Tibial artery (tissue), 4 donors: ENCODE results near the gene PCIF1.
"Not testable (repeated sequence)": the region's sequence is repeated elsewhere in the genome, so short reads cannot be mapped to it uniquely, and the experiment has no call there.

Experiments
- DNase-seq, 2 donors: peaks; one replicate each; pipeline ENCODE4 v3.0.0-alpha.2; 2019
- H3K27ac ChIP-seq, 2 donors: fragments of 200-600 bp; sonication (generic) in 1 of 2; 1 replicate in 1 of 2; 2 replicates in 1 of 2; pipeline ENCODE4 v1.5.1; 2018 to 2019; ENCODE audit warnings: mild to moderate bottlenecking in 1 of 2
- H3K27me3 ChIP-seq, 2 donors: fragments of 200-600 bp; sonication (generic) in 1 of 2; one replicate each; pipeline versions ENCODE4 v1.5.1 to v1.6.0; 2016 to 2019
- H3K36me3 ChIP-seq, 3 donors: fragments of 200-600 bp; sonication (generic) in 2 of 3; one replicate each; pipeline ENCODE4 v1.5.1; 2016 to 2019; ENCODE audit warnings: mild to moderate bottlenecking in 2 of 3
- H3K4me1 ChIP-seq, 4 donors: fragments of 200-600 bp; sonication (generic) in 2 of 4; 1 replicate in 3 of 4; 2 replicates in 1 of 4; pipeline ENCODE4 v1.5.1; 2016 to 2019
- H3K4me3 ChIP-seq, 2 donors: fragments of 200-600 bp; sonication (generic) in 1 of 2; 1 replicate in 1 of 2; 2 replicates in 1 of 2; pipeline ENCODE4 v1.5.1; 2018 to 2019; ENCODE audit warnings: mild to moderate bottlenecking in 2 of 2
- H3K9me3 ChIP-seq, 3 donors: fragments of 200-600 bp; sonication (generic) in 1 of 3; one replicate each; pipeline ENCODE4 v1.5.1; 2016 to 2019
- intact Hi-C: fragments of 100-400 bp; cut with DNase I; formaldehyde crosslinking; loops from one replicate; pipeline ENCODE4 v1.15.0; 2023; ENCODE audit warnings: low total_unique reads
- TF ChIP-seq, protein P1 (sequence below), 2 experiments: fragments of 200-600 bp in 1 of 2; fragments of 450-650 bp in 1 of 2; IDR thresholded peaks; one replicate each; pipeline ENCODE4 v1.5.1; 2017 to 2019; ENCODE audit warnings: antibody characterized with exemption in 2 of 2, mild to moderate bottlenecking in 1 of 2, moderate library complexity in 1 of 2

PCIF1 gene

DNA sequence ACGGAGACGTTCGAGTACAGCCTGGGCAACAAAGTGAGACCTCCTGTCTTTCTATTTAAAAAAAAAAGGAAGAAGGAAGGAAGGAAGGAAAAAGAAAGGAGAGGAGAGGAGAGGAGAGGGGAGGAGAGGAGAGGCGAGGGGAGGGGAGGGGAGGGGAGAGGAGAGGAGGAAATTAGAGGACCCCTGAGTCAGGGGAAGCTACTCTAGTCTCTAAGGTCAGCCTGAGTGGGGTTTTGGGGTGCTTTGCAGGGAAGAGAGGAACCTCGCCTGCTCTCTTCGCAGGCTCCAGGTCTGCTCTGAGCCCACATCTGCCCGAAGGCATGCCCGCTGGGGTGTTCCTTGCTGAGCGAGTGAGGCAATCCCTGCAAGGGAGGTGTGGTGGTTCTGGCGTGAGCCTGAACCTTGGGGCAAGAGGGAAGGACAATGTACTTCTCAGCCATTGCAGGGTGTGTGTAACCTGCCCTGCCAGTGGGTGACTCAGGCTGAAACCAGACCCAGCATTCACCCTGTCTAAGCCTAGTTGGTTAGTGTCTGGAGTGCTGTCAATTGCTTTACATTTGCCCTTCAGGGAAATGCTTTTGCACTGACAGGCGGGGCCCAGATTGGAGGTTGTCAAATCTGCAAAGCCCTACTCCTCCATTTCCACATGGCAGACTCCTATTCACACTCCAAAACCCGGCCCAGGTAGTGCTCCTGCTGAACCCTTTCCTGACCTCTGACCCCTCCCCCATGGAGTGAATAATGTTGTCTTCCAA is 58.9 kb downstream of the PCIF1 start:
- no peaks in the 10 kb centered on the region for H3K4me1 ChIP-seq
- intact Hi-C loops = no loop called here
- DNase-seq = no peak
- H3K27me3 ChIP-seq = peaks cover 0 to 66% of the 10 kb centered on the region in 2 donors
- TF ChIP-seq, protein P1, sequence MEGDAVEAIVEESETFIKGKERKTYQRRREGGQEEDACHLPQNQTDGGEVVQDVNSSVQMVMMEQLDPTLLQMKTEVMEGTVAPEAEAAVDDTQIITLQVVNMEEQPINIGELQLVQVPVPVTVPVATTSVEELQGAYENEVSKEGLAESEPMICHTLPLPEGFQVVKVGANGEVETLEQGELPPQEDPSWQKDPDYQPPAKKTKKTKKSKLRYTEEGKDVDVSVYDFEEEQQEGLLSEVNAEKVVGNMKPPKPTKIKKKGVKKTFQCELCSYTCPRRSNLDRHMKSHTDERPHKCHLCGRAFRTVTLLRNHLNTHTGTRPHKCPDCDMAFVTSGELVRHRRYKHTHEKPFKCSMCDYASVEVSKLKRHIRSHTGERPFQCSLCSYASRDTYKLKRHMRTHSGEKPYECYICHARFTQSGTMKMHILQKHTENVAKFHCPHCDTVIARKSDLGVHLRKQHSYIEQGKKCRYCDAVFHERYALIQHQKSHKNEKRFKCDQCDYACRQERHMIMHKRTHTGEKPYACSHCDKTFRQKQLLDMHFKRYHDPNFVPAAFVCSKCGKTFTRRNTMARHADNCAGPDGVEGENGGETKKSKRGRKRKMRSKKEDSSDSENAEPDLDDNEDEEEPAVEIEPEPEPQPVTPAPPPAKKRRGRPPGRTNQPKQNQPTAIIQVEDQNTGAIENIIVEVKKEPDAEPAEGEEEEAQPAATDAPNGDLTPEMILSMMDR (IDR thresholded peaks at IDR 0.05) = no peak
- H3K27ac ChIP-seq = no peak overlapping the region
- H3K9me3 ChIP-seq = no peaks in the 10 kb centered on the region
- H3K4me3 ChIP-seq = no peak overlapping the region
- no peaks in the 10 kb centered on the region for H3K36me3 ChIP-seq

DNA sequence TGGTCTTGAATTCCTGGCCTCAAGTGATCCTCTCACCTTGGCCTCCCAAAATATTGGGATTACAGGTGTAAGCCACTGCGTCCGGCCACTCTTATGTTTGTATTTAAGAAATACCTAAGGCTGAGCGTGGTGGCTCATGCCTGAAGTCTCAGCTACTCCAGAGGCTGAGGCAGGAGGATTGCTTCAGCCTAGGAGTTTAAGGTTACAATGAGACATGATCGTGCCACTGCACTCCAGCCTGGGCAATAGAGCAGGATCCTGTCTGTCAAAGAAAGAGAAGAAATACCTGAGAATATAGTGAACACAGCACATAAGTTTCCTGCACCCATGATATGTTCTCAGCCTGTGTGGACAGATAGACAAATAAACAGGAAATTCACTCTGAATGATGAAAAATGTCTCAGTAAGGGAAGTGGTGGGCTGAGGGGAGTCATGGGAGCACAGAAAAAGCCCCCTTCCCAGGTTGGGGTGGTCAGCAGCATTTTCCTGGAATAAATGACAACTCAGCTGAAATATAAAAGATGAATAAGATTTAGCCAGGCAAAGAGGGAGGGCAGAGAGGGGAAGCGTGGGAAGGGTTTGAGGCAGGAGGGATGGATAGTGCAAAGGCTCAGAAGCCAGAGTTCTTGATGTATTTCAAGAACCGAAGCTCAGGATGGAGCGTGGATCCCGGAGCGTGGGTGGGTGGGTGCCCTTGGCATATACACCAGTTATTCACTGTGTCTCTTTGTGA is 60.4 kb downstream of the PCIF1 start:
- H3K9me3 ChIP-seq = no peaks in the 10 kb centered on the region
- H3K4me3 ChIP-seq = no peak overlapping the region
- intact Hi-C loops = no loop called here
- TF ChIP-seq, protein P1 (IDR thresholded peaks at IDR 0.05) = no peak
- no peak overlapping the region for H3K27ac ChIP-seq
- no peaks in the 10 kb centered on the region for H3K4me1 ChIP-seq
- no peak for DNase-seq
- peaks cover 0 to 72% of the 10 kb centered on the region in 2 donors for H3K27me3 ChIP-seq
- H3K36me3 ChIP-seq = no peaks in the 10 kb centered on the region

DNA sequence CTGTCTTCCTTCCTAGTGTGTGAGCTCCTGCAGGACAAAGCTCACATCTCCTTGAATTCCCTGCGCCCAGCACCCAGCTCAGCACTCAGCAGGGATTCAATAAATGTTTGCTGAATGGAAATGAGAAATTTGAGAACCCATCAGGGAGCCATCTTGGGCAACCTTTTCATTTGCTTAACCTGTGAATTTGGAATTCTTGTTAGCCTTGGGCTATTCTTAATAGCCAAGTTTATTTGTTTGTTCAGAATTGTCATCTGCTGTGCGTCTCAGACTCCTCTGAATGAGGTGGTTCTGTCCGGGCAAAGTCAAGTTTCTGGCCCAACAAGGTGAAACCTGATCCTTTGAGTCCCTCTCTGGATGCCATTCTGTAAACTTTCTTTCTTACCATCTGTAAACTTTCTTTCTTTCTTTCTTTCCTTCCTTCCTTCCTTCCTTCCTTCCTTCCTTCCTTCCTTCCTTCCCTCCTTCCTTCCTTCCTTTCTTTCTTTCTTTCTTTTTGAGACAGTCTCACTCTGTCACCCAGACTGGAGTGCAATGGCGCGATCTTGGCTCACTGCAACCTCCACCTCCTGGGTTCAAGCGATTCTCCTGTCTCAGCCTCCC is 61.1 kb downstream of the PCIF1 start:
- H3K27ac ChIP-seq, H3K9me3 ChIP-seq, H3K4me1 ChIP-seq, H3K4me3 ChIP-seq, DNase-seq, intact Hi-C loops, H3K36me3 ChIP-seq: not testable (repeated sequence)
- H3K27me3 ChIP-seq = peaks cover 0 to 73% of the 10 kb centered on the region in 2 donors

DNA sequence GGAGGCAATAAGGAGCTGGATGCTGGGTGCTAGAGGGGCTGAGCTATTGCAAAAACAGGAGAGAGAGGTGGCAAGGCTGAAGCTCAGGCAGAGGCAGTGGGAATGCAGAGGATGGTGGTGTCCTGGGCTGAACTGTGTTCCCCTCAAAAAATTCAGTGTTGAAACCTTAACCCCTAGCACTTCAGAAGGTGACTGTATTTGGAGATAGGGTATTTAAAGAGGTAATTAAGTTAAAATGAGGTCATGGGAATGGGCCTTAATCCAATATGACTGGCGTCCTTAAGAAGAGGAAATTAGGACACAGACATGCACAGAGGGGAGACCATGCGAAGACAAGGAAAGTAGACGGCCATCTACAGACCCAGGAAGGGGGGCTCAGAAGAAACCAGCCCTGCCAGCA is 62.7 kb downstream of the PCIF1 start:
- H3K4me3 ChIP-seq = no peak overlapping the region
- H3K4me1 ChIP-seq = no peaks in the 10 kb centered on the region
- peaks cover 0 to 72% of the 10 kb centered on the region in 2 donors for H3K27me3 ChIP-seq
- intact Hi-C loops = no loop called here
- H3K36me3 ChIP-seq = no peaks in the 10 kb centered on the region
- no peak for DNase-seq
- no peaks in the 10 kb centered on the region for H3K9me3 ChIP-seq
- no peak overlapping the region for H3K27ac ChIP-seq
- TF ChIP-seq, protein P1 (IDR thresholded peaks at IDR 0.05) = no peak
